ENCODE results near the gene MRM1.

The MRM1 gene

DNA sequence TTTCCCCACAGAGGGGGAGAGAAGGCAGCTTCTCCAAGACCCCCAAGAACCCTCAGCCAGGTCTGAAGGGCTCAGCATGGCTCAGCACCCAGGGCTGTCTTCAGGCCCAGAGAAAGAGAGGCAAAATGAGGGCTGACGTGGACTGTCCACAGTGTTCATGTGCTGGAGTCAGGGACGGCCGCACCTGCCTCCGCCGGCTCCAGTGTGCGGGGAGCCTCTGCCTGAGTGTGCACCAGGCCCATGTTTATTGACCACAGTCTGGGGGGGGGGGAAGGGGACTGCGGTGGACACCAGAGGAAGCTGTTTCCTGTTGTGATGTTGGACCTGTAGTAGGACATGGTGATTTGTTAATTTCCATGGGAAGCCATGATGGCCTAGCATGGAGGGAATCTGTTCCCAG lies 6.9 kb downstream of the MRM1 start:
- peaks cover 32% of the 10 kb centered on the region for H3K79me2 ChIP-seq (ENCODE audit: low read length)
- no peak overlapping the region for H2AFZ ChIP-seq (ENCODE audit: low read depth, low read length)
- no peak overlapping the region for H3K9ac ChIP-seq (ENCODE audit: low read length)
- H3K9me3 ChIP-seq (ENCODE audit: insufficient read depth, low read length): no peaks in the 10 kb centered on the region
- no peak overlapping the region for H3K4me2 ChIP-seq (ENCODE audit: low read length)
- no peak overlapping the region for H3K27ac ChIP-seq (ENCODE audit: low read length)
- H3K36me3 ChIP-seq (replicated peaks; ENCODE audit: low read depth, low read length): peaks cover 24% of the 10 kb centered on the region
- no peak overlapping the region for H3K4me3 ChIP-seq (ENCODE audit: low read length)
- peaks cover 20% of the 10 kb centered on the region for H4K20me1 ChIP-seq (ENCODE audit: insufficient read depth, low read length)
- H3K27me3 ChIP-seq (ENCODE audit: low read depth, low read length): no peaks in the 10 kb centered on the region
- H3K4me1 ChIP-seq (ENCODE audit: low read length): peaks cover 9% of the 10 kb centered on the region
- TF ChIP-seq EZH2phosphoT487 (IDR thresholded peaks at IDR 0.05; ENCODE audit: low read depth): no peak
- TF ChIP-seq, protein P1, sequence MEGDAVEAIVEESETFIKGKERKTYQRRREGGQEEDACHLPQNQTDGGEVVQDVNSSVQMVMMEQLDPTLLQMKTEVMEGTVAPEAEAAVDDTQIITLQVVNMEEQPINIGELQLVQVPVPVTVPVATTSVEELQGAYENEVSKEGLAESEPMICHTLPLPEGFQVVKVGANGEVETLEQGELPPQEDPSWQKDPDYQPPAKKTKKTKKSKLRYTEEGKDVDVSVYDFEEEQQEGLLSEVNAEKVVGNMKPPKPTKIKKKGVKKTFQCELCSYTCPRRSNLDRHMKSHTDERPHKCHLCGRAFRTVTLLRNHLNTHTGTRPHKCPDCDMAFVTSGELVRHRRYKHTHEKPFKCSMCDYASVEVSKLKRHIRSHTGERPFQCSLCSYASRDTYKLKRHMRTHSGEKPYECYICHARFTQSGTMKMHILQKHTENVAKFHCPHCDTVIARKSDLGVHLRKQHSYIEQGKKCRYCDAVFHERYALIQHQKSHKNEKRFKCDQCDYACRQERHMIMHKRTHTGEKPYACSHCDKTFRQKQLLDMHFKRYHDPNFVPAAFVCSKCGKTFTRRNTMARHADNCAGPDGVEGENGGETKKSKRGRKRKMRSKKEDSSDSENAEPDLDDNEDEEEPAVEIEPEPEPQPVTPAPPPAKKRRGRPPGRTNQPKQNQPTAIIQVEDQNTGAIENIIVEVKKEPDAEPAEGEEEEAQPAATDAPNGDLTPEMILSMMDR (IDR thresholded peaks at IDR 0.05; ENCODE audit: low read depth, low read length): no peak

DNA sequence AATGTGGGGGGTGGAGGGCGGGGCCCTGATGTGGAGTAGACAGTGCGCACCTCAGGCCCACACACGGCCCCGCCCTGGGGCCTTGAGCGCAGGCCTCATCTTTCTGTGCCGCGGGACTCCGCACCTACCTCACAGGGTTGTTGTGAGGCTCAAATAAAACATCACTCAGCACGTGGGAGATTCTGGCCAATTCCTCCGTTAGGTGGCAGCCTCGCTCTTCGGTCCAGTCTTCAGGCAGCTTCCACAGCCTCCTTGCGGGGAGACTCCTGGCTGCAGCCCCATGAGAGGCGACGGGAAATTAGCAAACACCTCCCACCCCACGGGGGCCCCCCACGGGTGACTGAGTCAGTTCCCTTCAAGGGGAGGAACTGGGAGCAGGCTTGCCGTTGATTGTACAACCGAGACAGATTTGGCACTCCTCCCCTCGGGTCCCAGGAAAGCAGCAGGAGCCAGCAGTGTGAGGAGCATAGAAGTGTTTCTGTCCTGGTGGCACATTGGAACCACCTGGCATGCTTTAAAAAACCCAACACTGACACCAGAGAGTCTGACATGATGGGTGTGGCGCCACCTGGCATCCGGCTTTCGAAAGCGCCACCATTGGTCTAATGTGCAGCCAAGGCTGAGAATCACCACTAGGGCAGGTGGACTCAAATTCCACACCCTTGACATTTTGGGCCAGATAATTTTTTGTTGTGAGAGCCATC lies 7.6 kb downstream of the MRM1 start:
- no peak overlapping the region for H2AFZ ChIP-seq (ENCODE audit: low read depth, low read length)
- H3K27ac ChIP-seq (ENCODE audit: low read length): no peak overlapping the region
- peaks cover 9% of the 10 kb centered on the region for H3K4me1 ChIP-seq (ENCODE audit: low read length)
- H3K27me3 ChIP-seq (ENCODE audit: low read depth, low read length): no peaks in the 10 kb centered on the region
- H3K9ac ChIP-seq (ENCODE audit: low read length): no peak overlapping the region
- no peak overlapping the region for H3K4me2 ChIP-seq (ENCODE audit: low read length)
- TF ChIP-seq, protein P1 (IDR thresholded peaks at IDR 0.05; ENCODE audit: low read depth, low read length): peak; percentile 49; the same call in 1 of the 2 replicates
- TF ChIP-seq EZH2phosphoT487 (IDR thresholded peaks at IDR 0.05; ENCODE audit: low read depth): no peak
- H4K20me1 ChIP-seq (ENCODE audit: insufficient read depth, low read length): peaks cover 20% of the 10 kb centered on the region
- H3K9me3 ChIP-seq (ENCODE audit: insufficient read depth, low read length): no peaks in the 10 kb centered on the region
- H3K4me3 ChIP-seq (ENCODE audit: low read length): no peak overlapping the region
- H3K79me2 ChIP-seq (ENCODE audit: low read length): peaks cover 25% of the 10 kb centered on the region
- H3K36me3 ChIP-seq (replicated peaks; ENCODE audit: low read depth, low read length): peaks cover 22% of the 10 kb centered on the region

DNA sequence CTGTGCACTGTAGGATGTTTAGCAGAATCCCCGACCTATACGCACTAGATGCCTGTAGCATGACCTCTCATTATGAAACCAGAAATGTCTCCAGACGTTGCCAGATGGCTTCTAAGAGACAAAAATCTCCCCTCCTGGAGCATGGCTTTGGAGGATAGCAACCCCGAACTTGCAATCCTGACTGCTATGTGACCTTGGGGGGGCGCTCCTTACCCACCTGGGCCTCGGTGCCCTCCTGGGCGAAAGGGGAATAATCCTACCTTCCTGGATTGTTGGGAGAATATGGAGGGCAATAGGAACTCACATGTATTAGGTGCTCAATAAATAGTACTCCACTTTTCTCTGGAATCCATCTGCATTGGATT lies 8.1 kb downstream of the MRM1 start:
- no peak overlapping the region for H3K9ac ChIP-seq (ENCODE audit: low read length)
- H3K79me2 ChIP-seq (ENCODE audit: low read length): peaks cover 20% of the 10 kb centered on the region
- TF ChIP-seq, protein P1 (IDR thresholded peaks at IDR 0.05; ENCODE audit: low read depth, low read length): no peak
- TF ChIP-seq EZH2phosphoT487 (IDR thresholded peaks at IDR 0.05; ENCODE audit: low read depth): no peak
- H2AFZ ChIP-seq (ENCODE audit: low read depth, low read length): no peak overlapping the region
- peaks cover 20% of the 10 kb centered on the region for H4K20me1 ChIP-seq (ENCODE audit: insufficient read depth, low read length)
- no peaks in the 10 kb centered on the region for H3K27me3 ChIP-seq (ENCODE audit: low read depth, low read length)
- no peaks in the 10 kb centered on the region for H3K9me3 ChIP-seq (ENCODE audit: insufficient read depth, low read length)
- peaks cover 19% of the 10 kb centered on the region for H3K36me3 ChIP-seq (replicated peaks; ENCODE audit: low read depth, low read length)
- H3K4me1 ChIP-seq (ENCODE audit: low read length): peaks cover 9% of the 10 kb centered on the region
- no peak overlapping the region for H3K27ac ChIP-seq (ENCODE audit: low read length)
- no peak overlapping the region for H3K4me3 ChIP-seq (ENCODE audit: low read length)
- no peak overlapping the region for H3K4me2 ChIP-seq (ENCODE audit: low read length)

DNA sequence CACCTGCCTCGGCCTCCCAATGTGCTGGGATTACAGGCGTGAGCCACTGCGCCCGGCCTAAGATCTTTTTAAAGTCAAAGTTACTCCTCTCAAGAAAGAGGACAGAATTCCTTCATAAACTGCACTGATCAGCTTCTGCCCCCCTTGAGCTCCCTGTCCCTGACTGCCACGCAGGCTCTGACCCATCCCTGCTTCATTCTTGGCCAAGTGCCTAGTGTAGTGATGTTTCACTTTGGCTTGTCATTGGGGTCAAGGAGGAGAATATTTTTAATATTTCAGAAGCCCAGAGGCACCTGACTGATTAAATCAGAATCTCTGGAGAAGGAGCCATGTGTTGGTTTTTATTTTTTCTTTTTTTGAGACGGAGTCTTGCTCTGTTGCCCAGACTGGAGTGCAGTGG lies 9.1 kb downstream of the MRM1 start:
- TF ChIP-seq EZH2phosphoT487 (IDR thresholded peaks at IDR 0.05; ENCODE audit: low read depth): no peak
- TF ChIP-seq, protein P1 (IDR thresholded peaks at IDR 0.05; ENCODE audit: low read depth, low read length): no peak
- no peaks in the 10 kb centered on the region for H3K9me3 ChIP-seq (ENCODE audit: insufficient read depth, low read length)
- H3K27me3 ChIP-seq (ENCODE audit: low read depth, low read length): no peaks in the 10 kb centered on the region
- H3K4me3 ChIP-seq (ENCODE audit: low read length): no peak overlapping the region
- peaks cover 10% of the 10 kb centered on the region for H3K79me2 ChIP-seq (ENCODE audit: low read length)
- peaks cover 19% of the 10 kb centered on the region for H4K20me1 ChIP-seq (ENCODE audit: insufficient read depth, low read length)
- no peak overlapping the region for H3K4me2 ChIP-seq (ENCODE audit: low read length)
- H3K27ac ChIP-seq (ENCODE audit: low read length): no peak overlapping the region
- H3K36me3 ChIP-seq (replicated peaks; ENCODE audit: low read depth, low read length): peaks cover 19% of the 10 kb centered on the region
- H3K4me1 ChIP-seq (ENCODE audit: low read length): peaks cover 9% of the 10 kb centered on the region
- H2AFZ ChIP-seq (ENCODE audit: low read depth, low read length): no peak overlapping the region
- H3K9ac ChIP-seq (ENCODE audit: low read length): no peak overlapping the region

Measured in OCI-LY3 (cell line).